Glutamatergic neuron (in vitro differentiated cells): Measurements from ENCODE around the gene SLAIN1. TPM values are rescaled to one million over a fixed set of nuclear protein-coding genes. Genes with fewer than 3 reads are reported as not detected.
A peak's percentile ranks its signal among the peaks of the same experiment; 100 is the strongest.

Experiments
- DNase-seq: peaks from one replicate; pipeline ENCODE4 v3.0.0; 2022
- H3K27ac Mint-ChIP-seq: one replicate; pipeline ENCODE4 v1.8.0; 2020; ENCODE audit warnings: mild to moderate bottlenecking, mixed read lengths, inconsistent platforms; ENCODE audit not compliant: unreplicated experiment
- H3K27me3 Mint-ChIP-seq: one replicate; pipeline ENCODE4 v1.8.0; 2020; ENCODE audit warnings: mild to moderate bottlenecking, moderate library complexity, mixed read lengths, inconsistent platforms; ENCODE audit not compliant: unreplicated experiment
- H3K36me3 Mint-ChIP-seq: one replicate; pipeline ENCODE4 v1.8.0; 2020; ENCODE audit warnings: mild to moderate bottlenecking, mixed read lengths, inconsistent platforms; ENCODE audit not compliant: unreplicated experiment
- H3K4me1 Mint-ChIP-seq: one replicate; pipeline ENCODE4 v1.8.0; 2020; ENCODE audit warnings: mild to moderate bottlenecking, low read depth, mixed read lengths, inconsistent platforms; ENCODE audit not compliant: unreplicated experiment
- H3K4me3 Mint-ChIP-seq: one replicate; pipeline ENCODE4 v1.8.0; 2020; ENCODE audit warnings: mild to moderate bottlenecking, mixed read lengths, inconsistent platforms; ENCODE audit not compliant: unreplicated experiment
- H3K9me3 Mint-ChIP-seq: one replicate; pipeline ENCODE4 v1.8.0; 2020; ENCODE audit warnings: mild to moderate bottlenecking, moderate library complexity, mixed read lengths, inconsistent platforms; ENCODE audit not compliant: unreplicated experiment
- CTCF ChIP-seq: fragments of 200-600 bp; sonication (generic); IDR thresholded peaks from one replicate; pipeline ENCODE4 v1.5.0; 2021; ENCODE audit not compliant: partially characterized antibody, unreplicated experiment
- total RNA-seq: library from RNA; stranded (reverse); fragmentation: NEBNext Ultra II Directional; extraction: Animal tissue kit (Norgen Biotek cat#: 25700); gene quantifications from one replicate; pipeline ENCODE4 v1.2.1, GENCODE V29; 2021; ENCODE audit not compliant: unreplicated experiment

SLAIN1 gene
- total RNA-seq, 1 donor from 2014 or later: 120 TPM

GRCh38 chr13:77699059-77699680 lies 1.7 kb downstream of the SLAIN1 start:
- H3K27me3 Mint-ChIP-seq: peaks cover 7% of the 10 kb centered on the region
- no peak for TF ChIP-seq CTCF
- peaks cover 29% of the 10 kb centered on the region for H3K4me1 Mint-ChIP-seq
- H3K9me3 Mint-ChIP-seq: peaks cover 10% of the 10 kb centered on the region
- H3K36me3 Mint-ChIP-seq: no peaks in the 10 kb centered on the region
- peak overlapping the region; percentile 92 for H3K4me3 Mint-ChIP-seq
- peak overlapping the region; percentile 97 for H3K27ac Mint-ChIP-seq
- no peak for DNase-seq

GRCh38 chr13:77701305-77701704 lies 3.8 kb downstream of the SLAIN1 start:
- no peak for TF ChIP-seq CTCF
- H3K4me3 Mint-ChIP-seq: peak overlapping the region; percentile 92
- DNase-seq: no peak
- no peak overlapping the region for H3K27ac Mint-ChIP-seq
- peaks cover 10% of the 10 kb centered on the region for H3K9me3 Mint-ChIP-seq
- peaks cover 5% of the 10 kb centered on the region for H3K36me3 Mint-ChIP-seq
- peaks cover 18% of the 10 kb centered on the region for H3K4me1 Mint-ChIP-seq
- H3K27me3 Mint-ChIP-seq: peaks cover 7% of the 10 kb centered on the region

GRCh38 chr13:77702366-77702765 lies 4.9 kb downstream of the SLAIN1 start:
- no peak for DNase-seq
- peaks cover 6% of the 10 kb centered on the region for H3K9me3 Mint-ChIP-seq
- TF ChIP-seq CTCF: no peak
- peak overlapping the region; percentile 34 for H3K27ac Mint-ChIP-seq
- peak overlapping the region; percentile 54 for H3K4me3 Mint-ChIP-seq
- peaks cover 12% of the 10 kb centered on the region for H3K4me1 Mint-ChIP-seq
- H3K36me3 Mint-ChIP-seq: peaks cover 15% of the 10 kb centered on the region
- peaks cover 5% of the 10 kb centered on the region for H3K27me3 Mint-ChIP-seq

DNA sequence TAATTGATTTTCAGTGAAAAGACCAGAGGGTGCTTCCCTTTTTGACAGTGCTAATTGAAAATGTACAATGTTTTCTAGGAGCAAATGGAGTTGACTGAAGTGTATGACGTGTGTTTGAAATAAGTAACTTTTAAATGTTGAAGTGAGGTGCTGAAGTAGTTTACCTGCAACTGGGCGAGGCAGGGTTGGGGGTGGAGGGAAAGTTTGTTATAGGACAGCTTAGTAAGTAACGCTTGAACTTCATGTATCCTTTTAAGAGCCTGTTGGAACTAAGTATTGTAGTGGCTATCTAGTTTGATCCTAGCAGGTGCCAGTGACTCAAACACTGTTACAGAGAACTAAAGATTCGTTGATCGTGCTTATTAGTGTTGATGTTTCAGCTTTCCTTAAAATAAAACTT lies 5.9 kb downstream of the SLAIN1 start:
- H3K27ac Mint-ChIP-seq: peak overlapping the region; percentile 4
- H3K27me3 Mint-ChIP-seq: peaks cover 5% of the 10 kb centered on the region
- peak overlapping the region; percentile 35 for H3K4me3 Mint-ChIP-seq
- peaks cover 12% of the 10 kb centered on the region for H3K4me1 Mint-ChIP-seq
- peaks cover 13% of the 10 kb centered on the region for H3K9me3 Mint-ChIP-seq
- H3K36me3 Mint-ChIP-seq: peaks cover 26% of the 10 kb centered on the region
- no peak for DNase-seq
- TF ChIP-seq CTCF: no peak

DNA sequence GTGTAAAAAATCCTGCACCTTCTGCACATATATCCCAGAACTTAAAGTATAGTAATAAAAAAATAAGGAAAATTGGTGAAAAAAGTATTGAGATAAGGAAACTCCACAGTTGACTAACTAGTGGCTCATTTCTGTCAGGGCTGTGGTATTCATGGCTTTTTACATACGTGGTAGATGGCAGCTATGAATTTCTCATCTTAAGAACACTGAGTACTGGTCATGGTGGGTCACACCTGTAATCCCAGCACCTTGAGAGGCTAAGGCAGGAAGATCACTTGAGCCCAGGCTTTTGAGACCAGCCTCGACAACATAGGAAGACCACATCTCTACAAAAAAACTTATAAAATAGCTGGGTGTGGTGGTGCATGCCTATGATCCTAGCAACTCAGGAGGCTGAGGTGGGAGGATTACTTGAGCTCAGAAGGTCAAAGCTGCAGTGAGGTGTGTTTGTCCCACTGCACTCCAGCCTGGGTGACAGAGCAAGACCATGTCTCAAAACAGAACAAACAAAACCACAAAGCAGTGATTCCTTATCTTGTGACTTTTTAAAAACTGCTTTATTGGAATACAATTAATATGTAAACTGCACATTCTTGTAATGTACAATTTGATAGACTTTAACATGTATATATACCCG lies 16.8 kb downstream of the SLAIN1 start:
- no peak for TF ChIP-seq CTCF
- H3K4me3 Mint-ChIP-seq: no peak overlapping the region
- peaks cover 10% of the 10 kb centered on the region for H3K27me3 Mint-ChIP-seq
- peaks cover 35% of the 10 kb centered on the region for H3K36me3 Mint-ChIP-seq
- no peak overlapping the region for H3K27ac Mint-ChIP-seq
- peaks cover 30% of the 10 kb centered on the region for H3K9me3 Mint-ChIP-seq
- DNase-seq: no peak
- H3K4me1 Mint-ChIP-seq: peaks cover 17% of the 10 kb centered on the region
